Ovary (tissue), 9 donors: Measurements from ENCODE around the gene METRN. TPM values are rescaled to one million over a fixed set of nuclear protein-coding genes. Genes with fewer than 3 reads are reported as not detected.
A peak's percentile ranks its signal among the peaks of the same experiment; 100 is the strongest.

ENCODE experiments used
- DNase-seq, 5 donors: peaks; one replicate each; pipeline ENCODE4 v3.0.0-alpha.2; 2019 to 2020
- H3K27ac ChIP-seq, 2 donors: fragments of 200-600 bp; one replicate each; pipeline versions ENCODE4 v1.5.1 to v1.8.0; 2019 to 2022
- H3K27me3 ChIP-seq: fragments of 200-600 bp; one replicate; pipeline ENCODE4 v1.8.0; 2022
- H3K36me3 ChIP-seq: fragments of 200-600 bp; sonication (generic); one replicate; pipeline ENCODE4 v1.5.1; 2019
- H3K4me1 ChIP-seq: one replicate; pipeline ENCODE4 v1.8.1; 2013; ENCODE audit warnings: mild to moderate bottlenecking, moderate library complexity; ENCODE audit not compliant: insufficient read depth
- H3K4me3 ChIP-seq: fragments of 200-600 bp; sonication (generic); one replicate; pipeline ENCODE4 v1.5.1; 2017
- H3K9me3 ChIP-seq, 2 donors: fragments of 200-600 bp in 1 of 2; sonication (generic) in 1 of 2; one replicate each; pipeline versions ENCODE4 v1.5.1 to v1.8.1; 2013 to 2019; ENCODE audit warnings: mild to moderate bottlenecking in 1 of 2, moderate library complexity in 1 of 2
- EP300 ChIP-seq: sonication (generic); formaldehyde crosslinking; IDR thresholded peaks from one replicate; pipeline ENCODE4 v1.6.1; 2017; ENCODE audit warnings: antibody characterized with exemption
- POLR2A ChIP-seq: fragments of 450-650 bp; IDR thresholded peaks from one replicate; pipeline ENCODE4 v1.6.1; 2017; ENCODE audit warnings: antibody characterized with exemption, mild to moderate bottlenecking, moderate library complexity
- WGBS, 3 donors: extraction: QIAGEN DNeasy Blood & Tissue Kit in 1 of 3; methylation state at CpG; one replicate each; pipeline versions ENCODE4 v1.1.5 to v1.1.7; 2013 to 2017; 5-methylcytosine and 5-hydroxymethylcytosine counted together
- intact Hi-C, 4 donors: fragments of 100-400 bp; cut with DNase I; formaldehyde crosslinking; loops; one replicate each; pipeline versions ENCODE4 v1.11.0 to v1.15.1; 2022 to 2023
- polyA plus RNA-seq, 2 donors: library from polyadenylated mRNA; stranded (reverse); fragments of 200-250 nt in 1 of 2; fragments of 350-450 nt in 1 of 2; fragmentation: Illumina TruSeq in 1 of 2; extraction: RNeasy Lipid Tissue Mini Kit (QIAGEN cat#74804) in 1 of 2; gene quantifications; one replicate each; pipeline ENCODE4 v1.2.3, GENCODE V29; 2013 to 2014
- total RNA-seq, 7 donors: library from RNA; depleted of rRNA in 2 of 7; stranded (reverse); fragments of >200 nt in 2 of 7; fragmentation: NEBNext Ultra II Directional in 3 of 7; extraction: Animal tissue kit (Norgen Biotek cat#: 25700) in 3 of 7; gene quantifications; one replicate each; pipeline versions ENCODE4 v1.1.0 to v1.2.4, GENCODE V29; 2016 to 2023
- TF ChIP-seq, protein P1 (sequence below), 3 donors: fragments of 450-650 bp in 2 of 3; fragments of 200-600 bp in 1 of 3; IDR thresholded peaks; one replicate each; pipeline versions ENCODE4 v1.5.1 to v1.8.0; 2016 to 2022; ENCODE audit warnings: antibody characterized with exemption in 3 of 3, mild to moderate bottlenecking in 1 of 3
- donor health status: DM: no; HTN: no; CAD: no; lungs with moderate emphysema.
- donor health status: DM: no; HTN: no; CAD: no.
- donor health status: Bipolar disorder and iron deficiency.
- donor health status: DM: yes; HTN: yes; CAD: no.
- donor health status: DM: no; HTN: no; CAD: no.
- donor health status: DM: yes; HTN: yes; CAD: no.

Gene METRN
- total and polyA plus RNA-seq, 9 donors: 0.40 to 57.1 (median 10.4) TPM

DNA sequence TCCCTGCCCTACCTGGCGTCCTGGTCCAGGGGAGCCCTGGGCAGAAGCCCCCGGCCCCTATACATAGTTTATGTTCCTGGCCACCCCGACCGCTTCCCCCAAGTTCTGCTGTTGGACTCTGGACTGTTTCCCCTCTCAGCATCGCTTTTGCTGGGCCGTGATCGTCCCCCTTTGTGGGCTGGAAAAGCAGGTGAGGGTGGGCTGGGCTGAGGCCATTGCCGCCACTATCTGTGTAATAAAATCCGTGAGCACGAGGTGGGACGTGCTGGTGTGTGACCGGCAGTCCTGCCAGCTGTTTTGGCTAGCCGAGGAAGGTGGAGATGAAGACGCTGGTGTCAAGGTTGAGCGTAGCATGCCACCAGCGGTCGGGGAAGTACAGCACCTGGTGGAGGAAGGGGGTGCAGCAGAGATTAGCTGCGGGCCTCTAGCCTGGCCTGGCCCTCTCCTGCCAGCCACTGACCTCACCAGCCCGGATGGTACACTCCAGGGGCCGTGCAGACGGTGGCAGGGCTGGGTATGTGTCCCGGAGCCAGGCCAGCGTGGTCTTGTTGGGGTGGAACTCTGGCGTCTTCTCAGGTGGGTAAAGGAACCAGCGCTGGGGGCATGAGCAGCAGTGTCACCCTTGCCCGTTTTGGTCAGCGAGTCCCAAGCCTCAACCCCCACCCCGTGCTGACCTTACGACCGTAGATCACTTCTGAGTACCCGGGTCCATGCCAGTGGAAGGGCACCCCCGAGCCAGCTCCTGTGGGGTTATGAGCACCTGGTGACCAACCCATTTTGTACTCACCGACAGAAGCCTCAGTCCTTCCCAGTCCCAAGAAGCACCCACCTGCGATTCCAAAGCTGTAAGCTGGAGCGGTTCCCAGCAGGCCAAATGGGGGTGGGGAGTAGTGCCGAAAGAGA, 32.2 kb upstream of the METRN start:
- Histone ChIP-seq H3K9me3 (no peaks in the 10 kb centered on the region), H3K4me3 (no peak overlapping the region), H3K27me3 (no peaks in the 10 kb centered on the region), H3K36me3 (no peaks in the 10 kb centered on the region), H3K27ac (no peak overlapping the region), H3K4me1 (peaks cover 27% of the 10 kb centered on the region)
- peak in 3 of 5 donors; percentile 29 to 51 (median 44) for DNase-seq
- TF ChIP-seq EP300 (no peak), POLR2A (no peak)
- TF ChIP-seq, protein P1, sequence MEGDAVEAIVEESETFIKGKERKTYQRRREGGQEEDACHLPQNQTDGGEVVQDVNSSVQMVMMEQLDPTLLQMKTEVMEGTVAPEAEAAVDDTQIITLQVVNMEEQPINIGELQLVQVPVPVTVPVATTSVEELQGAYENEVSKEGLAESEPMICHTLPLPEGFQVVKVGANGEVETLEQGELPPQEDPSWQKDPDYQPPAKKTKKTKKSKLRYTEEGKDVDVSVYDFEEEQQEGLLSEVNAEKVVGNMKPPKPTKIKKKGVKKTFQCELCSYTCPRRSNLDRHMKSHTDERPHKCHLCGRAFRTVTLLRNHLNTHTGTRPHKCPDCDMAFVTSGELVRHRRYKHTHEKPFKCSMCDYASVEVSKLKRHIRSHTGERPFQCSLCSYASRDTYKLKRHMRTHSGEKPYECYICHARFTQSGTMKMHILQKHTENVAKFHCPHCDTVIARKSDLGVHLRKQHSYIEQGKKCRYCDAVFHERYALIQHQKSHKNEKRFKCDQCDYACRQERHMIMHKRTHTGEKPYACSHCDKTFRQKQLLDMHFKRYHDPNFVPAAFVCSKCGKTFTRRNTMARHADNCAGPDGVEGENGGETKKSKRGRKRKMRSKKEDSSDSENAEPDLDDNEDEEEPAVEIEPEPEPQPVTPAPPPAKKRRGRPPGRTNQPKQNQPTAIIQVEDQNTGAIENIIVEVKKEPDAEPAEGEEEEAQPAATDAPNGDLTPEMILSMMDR (IDR thresholded peaks at IDR 0.05): peak in 1 of 3 donors; percentile 7
- intact Hi-C loops: no loop called here
- 61 to 70% (median 62%) methylated on average over 36 of the region's 36 CpGs for WGBS, 3 donors

DNA sequence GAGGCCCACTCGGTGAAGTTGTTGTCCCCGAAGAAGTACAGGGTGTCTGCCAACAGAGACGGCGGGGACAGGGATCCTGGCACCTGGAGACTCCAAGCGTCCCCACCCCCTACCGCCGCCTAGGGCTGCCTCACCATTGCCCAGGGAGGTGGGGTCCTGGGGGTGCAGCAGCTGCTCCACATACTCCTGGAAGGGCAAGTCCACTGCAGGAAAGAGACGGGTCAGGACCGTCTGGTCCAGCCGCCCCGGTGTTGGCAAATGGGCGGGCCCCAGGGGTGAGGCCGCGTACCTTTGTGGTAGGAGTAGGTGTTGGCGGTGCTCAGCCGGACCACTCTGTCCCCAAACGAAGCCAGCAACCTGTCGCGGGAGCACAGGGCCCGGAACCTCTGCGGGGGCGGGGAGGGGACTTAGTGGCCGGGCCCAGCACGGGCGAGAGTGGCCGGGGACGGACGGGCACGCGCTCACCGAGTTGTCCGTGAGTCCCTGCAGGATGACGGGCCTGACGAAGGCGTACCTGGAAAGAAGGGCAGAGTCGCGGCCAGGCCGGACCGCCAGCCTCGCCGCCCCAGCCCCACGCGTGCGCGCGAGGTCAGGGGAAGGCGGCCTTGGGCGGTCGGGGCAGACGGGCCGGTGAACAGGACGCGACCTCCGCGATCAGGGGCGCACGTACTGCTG, 31.4 kb upstream of the METRN start:
- peaks cover 28% of the 10 kb centered on the region for H3K4me1 ChIP-seq
- intact Hi-C loops: no loop called here
- peak in 4 of 5 donors; percentile 28 to 57 (median 54) for DNase-seq

DNA sequence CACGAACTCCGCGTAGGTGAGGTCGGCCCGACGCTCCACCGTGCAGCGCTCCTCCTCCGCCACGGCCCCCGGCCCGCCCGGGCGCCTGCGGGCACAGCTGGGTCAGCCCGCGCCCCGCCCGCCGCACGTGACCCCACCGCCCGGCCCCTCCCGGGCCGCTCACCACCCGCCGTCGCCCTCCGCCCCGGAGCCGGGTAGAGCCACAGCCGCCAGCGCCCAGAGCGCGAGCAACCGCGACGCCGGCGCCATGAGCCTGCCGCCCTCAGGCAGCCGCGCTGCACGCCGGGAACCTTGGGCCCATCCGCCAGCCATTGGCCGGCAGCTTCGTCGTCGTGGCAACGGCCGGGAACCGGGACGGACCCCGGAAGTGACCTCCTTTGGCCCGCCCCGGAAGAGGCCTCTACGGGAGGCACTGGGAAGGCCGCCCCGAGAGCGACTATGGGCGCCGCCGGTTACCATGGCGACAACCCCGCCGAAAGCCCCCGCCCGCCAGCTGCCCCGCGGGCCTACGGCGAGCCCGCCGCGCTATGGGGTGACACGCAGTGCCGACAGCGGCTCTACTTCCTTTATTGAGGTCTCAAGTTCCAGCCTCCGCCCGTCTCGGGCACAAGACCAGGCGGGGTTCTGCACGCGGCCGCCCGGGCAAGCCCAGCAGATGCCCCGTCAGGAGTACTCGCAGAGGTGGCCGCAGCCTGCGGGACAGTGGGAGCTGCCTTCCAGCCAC, 30.7 kb upstream of the METRN start, which contains the start of gene JMJD8:
Gene JMJD8, minus strand, starts transcription at position 264 of the 724 bp plus-strand sequence. Its CDS starts 15 bp downstream, at position 249.
- WGBS, 3 donors: 1 to 7% (median 1%) methylated on average over 23 to 91 of the region's 91 CpGs
- no peaks in the 10 kb centered on the region for H3K27me3 ChIP-seq
- H3K9me3 ChIP-seq: no peaks in the 10 kb centered on the region
- no peaks in the 10 kb centered on the region for H3K36me3 ChIP-seq
- TF ChIP-seq, protein P1 (IDR thresholded peaks at IDR 0.05): peak in 1 of 3 donors; percentile 13
- no peak for TF ChIP-seq POLR2A
- TF ChIP-seq EP300: no peak
- DNase-seq: peak; percentile 97 to 99 (median 98)
- H3K27ac ChIP-seq: peak within 1 kb of the TSS in 1 of 2 donors; percentile 36
- H3K4me3 ChIP-seq: peak within 1 kb of the TSS; percentile 59
- intact Hi-C loops: no loop called here
- H3K4me1 ChIP-seq: peaks cover 30% of the 10 kb centered on the region

More for the DNA sequence above, 31.4 kb upstream of the METRN start:
- no peaks in the 10 kb centered on the region for H3K9me3 ChIP-seq
- H3K4me3 ChIP-seq: peak overlapping the region; percentile 59
- WGBS, 3 donors: 10 to 18% (median 11%) methylated on average over 27 to 57 of the region's 57 CpGs
- no peaks in the 10 kb centered on the region for H3K27me3 ChIP-seq
- TF ChIP-seq EP300 (no peak), POLR2A (no peak)
- TF ChIP-seq, protein P1 (IDR thresholded peaks at IDR 0.05): no peak
- H3K27ac ChIP-seq: peak overlapping the region in 1 of 2 donors; percentile 36
- H3K36me3 ChIP-seq: no peaks in the 10 kb centered on the region
